NCI-H446 (cell line): Measurements from ENCODE around the gene ITGA7.
A peak's percentile ranks its signal among the peaks of the same experiment; 100 is the strongest.

Source experiments
- DNase-seq, 2 experiments: peaks; one replicate each; lab custom pipeline; 2025; lab: John Stamatoyannopoulos, UW

ITGA7 gene

GRCh38 chr12:55700255-55701018, 7.3 kb downstream of the ITGA7 start:
- DNase-seq, result no peak

- no peak for DNase-seq
Measured at GRCh38 chr12:55699471-55700055, 8.1 kb downstream of the ITGA7 start.

GRCh38 chr12:55698965-55699364, 8.7 kb downstream of the ITGA7 start:
- no peak for DNase-seq

GRCh38 chr12:55698241-55698955, 9.3 kb downstream of the ITGA7 start:
- no peak for DNase-seq

GRCh38 chr12:55697686-55698085, 10.0 kb downstream of the ITGA7 start:
- no peak for DNase-seq

- no peak for DNase-seq
Measured at GRCh38 chr12:55696796-55697462, 10.8 kb downstream of the ITGA7 start.

- no peak for DNase-seq
Measured at GRCh38 chr12:55696141-55696540, 11.6 kb downstream of the ITGA7 start.

GRCh38 chr12:55695349-55695748, 12.4 kb downstream of the ITGA7 start:
- DNase-seq, result no peak

- DNase-seq, result no peak
Measured at GRCh38 chr12:55694651-55695050, 13.1 kb downstream of the ITGA7 start.

GRCh38 chr12:55694188-55694515, 13.6 kb downstream of the ITGA7 start:
- DNase-seq, result no peak

- DNase-seq, result no peak
Measured at GRCh38 chr12:55693323-55694187, 14.1 kb downstream of the ITGA7 start.

GRCh38 chr12:55692631-55693322, 14.9 kb downstream of the ITGA7 start:
- no peak for DNase-seq

GRCh38 chr12:55688716-55689655, 18.7 kb downstream of the ITGA7 start:
- no peak for DNase-seq

- no peak for DNase-seq
Measured at GRCh38 chr12:55687746-55688145, 20.0 kb downstream of the ITGA7 start.

- peak in 1 of 2 experiments; percentile 8 for DNase-seq
Measured at GRCh38 chr12:55686366-55687010, 21.2 kb downstream of the ITGA7 start.

- no peak for DNase-seq
Measured at GRCh38 chr12:55685671-55686070, 22.0 kb downstream of the ITGA7 start.

- no peak for DNase-seq
Measured at GRCh38 chr12:55684761-55685370, 22.8 kb downstream of the ITGA7 start.

- no peak for DNase-seq
Measured at GRCh38 chr12:55683676-55684075, 24.0 kb downstream of the ITGA7 start.
